Activated CD8-positive, alpha-beta memory T cell treated with anti-CD3 and anti-CD28 coated beads for 36 hours (primary cell): ENCODE data around the gene CST1. TPM values are rescaled to one million over a fixed set of nuclear protein-coding genes. Genes with fewer than 3 reads are reported as not detected.
"Not testable (repeated sequence)": the region's sequence is repeated elsewhere in the genome, so short reads cannot be mapped to it uniquely, and the experiment has no call there.

Experiments used
- CTCF ChIA-PET: fragments of 350-600 bp; sonication (Branson Sonifier 250); formaldehyde crosslinking; loops from one replicate; lab custom pipeline; 2021; ENCODE audit warnings: antibody characterized with exemption; lab: Charles Lee
- POLR2A ChIA-PET: fragments of 350-600 bp; sonication (Branson Sonifier 250); formaldehyde crosslinking; loops from one replicate; lab custom pipeline; 2021; ENCODE audit warnings: antibody characterized with exemption; lab: Charles Lee
- total RNA-seq, 2 experiments: library from RNA; stranded (reverse); gene quantifications; one replicate each; pipeline ENCODE4 v1.2.3, GENCODE V29; 2021

Gene CST1
- total RNA-seq, 2 experiments from 2014 or later, result not detected

GRCh38 chr20:23759306-23759940, 8.7 kb upstream of the CST1 start:
- ChIA-PET POLR2A (no interaction called here), CTCF (no interaction called here)

DNA sequence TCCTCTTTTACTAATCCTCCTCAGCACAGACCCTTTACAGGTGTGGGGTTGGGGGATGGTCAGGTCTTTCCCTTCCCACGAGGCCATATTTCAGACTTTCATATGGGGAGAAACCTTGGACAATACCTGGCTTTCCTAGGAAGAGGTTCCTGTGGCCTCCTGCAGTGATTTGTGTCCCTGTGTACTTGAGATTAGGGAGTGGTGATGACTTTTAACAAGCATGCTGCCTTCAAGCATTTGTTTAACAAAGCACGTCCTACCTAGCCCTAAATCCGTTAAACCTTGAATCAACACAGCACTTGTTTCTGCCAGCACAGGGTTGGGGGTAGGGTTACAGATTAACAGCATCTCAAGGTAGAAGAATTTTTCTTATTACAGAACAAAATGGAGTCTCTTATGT, 6.1 kb upstream of the CST1 start:
- POLR2A ChIA-PET, CTCF ChIA-PET: not testable (repeated sequence)

- POLR2A ChIA-PET, CTCF ChIA-PET: not testable (repeated sequence)
Observed at GRCh38 chr20:23755131-23755611, 4.4 kb upstream of the CST1 start.

DNA sequence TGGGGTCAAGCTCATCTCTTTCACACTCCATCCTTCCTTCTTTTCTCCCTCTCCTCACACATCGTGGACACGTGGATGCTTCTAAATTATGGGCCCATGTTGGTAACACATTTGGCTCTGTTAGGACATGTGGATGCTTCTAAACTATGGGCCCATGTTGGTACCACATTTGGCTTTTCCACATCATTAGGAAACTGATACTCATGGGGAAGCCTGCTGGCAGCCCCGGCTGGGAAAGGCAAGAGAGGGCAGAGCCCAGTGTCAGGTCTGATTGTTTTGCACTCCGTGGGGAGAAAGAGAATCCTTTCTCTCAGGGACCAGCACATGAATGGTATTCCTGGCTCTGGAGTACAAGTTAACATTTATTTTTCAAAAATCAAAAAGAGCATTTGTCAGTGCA, 4.0 kb upstream of the CST1 start:
- CTCF ChIA-PET, result no interaction called here
- POLR2A ChIA-PET, result no interaction called here

DNA sequence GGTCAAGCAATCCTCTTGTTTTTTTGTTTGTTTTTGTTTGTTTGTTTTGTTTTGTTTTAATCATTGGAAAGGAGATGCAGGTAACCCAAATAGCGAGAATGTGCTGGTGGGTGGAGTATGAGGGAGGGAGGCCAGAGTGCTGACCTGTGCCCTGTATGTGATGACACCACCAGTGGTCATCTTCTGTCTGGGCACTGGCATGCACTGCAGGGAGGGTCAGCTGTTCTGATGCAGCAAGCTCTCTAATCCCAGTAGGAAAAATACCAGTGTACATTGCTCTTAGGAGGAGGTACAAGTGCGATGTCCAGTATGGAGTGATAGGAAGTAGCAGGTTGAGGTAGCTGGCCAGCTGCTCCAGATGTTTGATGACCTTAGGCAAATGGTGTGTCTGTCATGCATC, 2.9 kb upstream of the CST1 start:
- CTCF ChIA-PET, result no interaction called here

DNA sequence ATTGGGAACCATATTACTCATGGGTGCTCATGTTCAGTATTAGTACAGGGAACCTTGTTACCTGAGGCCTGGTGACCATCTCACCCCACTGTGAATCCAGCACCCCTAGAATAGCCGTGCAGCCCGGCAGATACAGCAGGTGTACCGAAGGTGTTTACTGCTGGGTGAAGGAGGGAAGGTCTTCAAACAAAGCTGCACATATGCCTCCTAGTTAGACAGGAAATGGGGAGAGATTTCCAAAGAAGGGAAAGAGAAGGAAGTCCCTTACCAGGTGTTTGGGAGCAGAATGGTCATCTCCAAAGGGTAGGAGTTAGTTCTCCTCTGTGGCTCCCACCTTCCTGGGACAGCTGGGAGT, 2.4 kb upstream of the CST1 start:
- CTCF ChIA-PET, result no interaction called here
- POLR2A ChIA-PET, result no interaction called here

More for the DNA sequence above, 2.9 kb upstream of the CST1 start:
- POLR2A ChIA-PET, result no interaction called here

GRCh38 chr20:23752481-23753193, 1.9 kb upstream of the CST1 start:
- CTCF ChIA-PET, result interaction anchor here (0.6 kb wide), 1 partner anchor 245 kb away, joined by 3 read pairs; no protein-coding TSS in a partner anchor
- POLR2A ChIA-PET, result no interaction called here

DNA sequence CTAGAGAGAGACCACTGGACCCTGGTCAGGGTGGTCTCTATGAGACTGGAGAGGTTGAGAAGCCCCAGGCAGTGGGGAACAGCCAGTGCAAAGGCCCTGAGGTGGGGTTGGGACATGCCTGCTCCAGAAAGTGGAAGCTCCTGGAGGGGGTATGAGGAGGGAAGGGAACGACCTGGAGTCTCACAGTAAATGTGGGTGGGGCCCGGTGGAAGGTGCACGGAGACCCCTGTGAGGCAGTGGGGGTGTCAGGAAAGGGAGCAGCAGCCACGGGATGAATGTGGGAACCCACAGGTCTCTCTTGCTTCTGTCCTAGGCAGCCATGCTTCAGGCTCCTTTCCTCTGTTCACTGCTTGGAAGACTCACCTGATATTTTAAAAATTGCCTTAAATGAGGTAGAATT, 1.3 kb upstream of the CST1 start:
- POLR2A ChIA-PET, result no interaction called here
- CTCF ChIA-PET, result interaction anchor here (0.6 kb wide), 1 partner anchor 245 kb away, joined by 3 read pairs; no protein-coding TSS in a partner anchor

GRCh38 chr20:23749746-23750145, 989 bp downstream of the CST1 start:
- CTCF ChIA-PET, result no interaction called here
- POLR2A ChIA-PET, result no interaction called here

DNA sequence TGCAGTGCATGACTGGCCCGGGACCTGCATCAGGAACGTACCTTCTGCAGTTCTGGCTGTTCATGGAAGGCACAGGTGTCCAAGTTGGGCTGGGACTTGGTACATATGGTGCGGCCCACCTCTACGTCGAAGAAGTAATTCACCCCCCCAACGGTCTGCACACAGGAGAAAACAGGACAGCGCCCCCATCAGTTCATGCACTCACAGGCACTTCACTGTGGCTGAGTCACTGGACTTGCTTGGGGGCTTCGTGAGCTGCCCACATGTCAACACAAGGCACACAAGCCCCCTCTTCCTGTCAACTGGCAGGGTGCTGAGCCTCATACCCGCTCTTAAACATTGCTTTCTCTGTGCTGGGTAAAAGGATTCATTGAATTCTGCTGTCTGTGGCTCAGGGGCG, 1.8 kb downstream of the CST1 start:
- CTCF ChIA-PET, POLR2A ChIA-PET: not testable (repeated sequence)

DNA sequence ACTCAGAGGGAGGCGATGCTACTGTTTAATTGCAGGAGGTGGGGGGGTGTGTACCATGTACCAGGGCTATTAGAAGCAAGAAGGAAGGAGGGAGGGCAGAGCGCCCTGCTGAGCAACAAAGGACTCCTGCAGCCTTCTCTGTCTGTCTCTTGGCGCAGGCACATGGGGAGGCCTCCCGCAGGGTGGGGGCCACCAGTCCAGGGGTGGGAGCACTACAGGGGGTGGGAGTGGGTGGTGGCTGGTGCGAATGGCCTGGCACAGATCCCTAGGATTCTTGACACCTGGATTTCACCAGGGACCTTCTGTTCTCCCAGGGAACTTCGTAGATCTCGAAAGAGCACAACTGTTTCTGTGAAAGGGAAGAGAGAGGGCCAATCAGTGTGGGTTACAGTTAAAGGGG, 3.2 kb downstream of the CST1 start:
- POLR2A ChIA-PET, result not testable (repeated sequence)

GRCh38 chr20:23747092-23747491, 3.6 kb downstream of the CST1 start:
- CTCF ChIA-PET, POLR2A ChIA-PET: not testable (repeated sequence)

More for the DNA sequence above, 3.2 kb downstream of the CST1 start:
- CTCF ChIA-PET, result not testable (repeated sequence)

GRCh38 chr20:23746321-23746720, 4.4 kb downstream of the CST1 start:
- ChIA-PET CTCF (no interaction called here), POLR2A (no interaction called here)

GRCh38 chr20:23745247-23745646, 5.5 kb downstream of the CST1 start:
- CTCF ChIA-PET, result no interaction called here
- POLR2A ChIA-PET, result no interaction called here

DNA sequence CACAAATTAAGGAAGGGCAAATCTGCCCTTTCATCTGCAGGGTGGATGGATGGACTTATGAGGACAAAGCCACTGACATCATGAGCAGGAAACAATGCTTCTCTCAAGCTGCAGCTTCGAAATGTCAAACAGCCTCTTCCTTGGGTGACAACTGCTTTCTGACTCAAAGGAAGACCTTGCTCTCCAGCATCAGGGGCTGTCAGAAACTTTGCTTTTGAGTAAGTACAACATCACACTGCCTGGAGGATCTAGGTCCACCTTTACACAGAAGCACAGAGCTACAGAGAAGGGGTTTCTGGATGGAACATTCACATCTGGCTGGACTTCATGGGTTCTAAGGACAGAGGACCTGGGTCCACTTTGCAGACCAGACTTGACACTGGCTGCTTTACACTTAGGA, 5.9 kb downstream of the CST1 start:
- ChIA-PET POLR2A (no interaction called here), CTCF (no interaction called here)

DNA sequence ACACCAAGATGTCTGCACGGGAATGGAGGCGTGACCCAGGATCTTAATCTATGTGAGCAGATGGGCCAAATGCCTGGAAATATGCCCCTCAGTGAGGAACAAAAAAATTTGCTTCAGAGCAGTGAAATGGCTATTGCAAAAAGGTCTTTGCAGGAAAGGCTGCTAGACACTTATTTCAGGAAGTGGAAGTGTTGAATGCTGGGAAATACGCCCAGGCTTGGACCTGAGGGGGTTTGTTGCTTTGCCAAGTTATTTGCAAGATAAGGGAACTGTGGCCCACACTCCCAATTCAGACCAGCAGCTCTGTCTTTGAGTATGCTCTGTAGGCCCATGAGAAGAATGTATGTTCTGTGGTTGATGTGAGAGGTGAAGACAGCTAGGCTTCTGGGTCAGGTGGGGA, 15.3 kb downstream of the CST1 start:
- POLR2A ChIA-PET, CTCF ChIA-PET: not testable (repeated sequence)

GRCh38 chr20:23734949-23735348, 15.8 kb downstream of the CST1 start:
- POLR2A ChIA-PET, CTCF ChIA-PET: not testable (repeated sequence)

- POLR2A ChIA-PET, CTCF ChIA-PET: not testable (repeated sequence)
Observed at GRCh38 chr20:23734440-23734839, 16.3 kb downstream of the CST1 start.

DNA sequence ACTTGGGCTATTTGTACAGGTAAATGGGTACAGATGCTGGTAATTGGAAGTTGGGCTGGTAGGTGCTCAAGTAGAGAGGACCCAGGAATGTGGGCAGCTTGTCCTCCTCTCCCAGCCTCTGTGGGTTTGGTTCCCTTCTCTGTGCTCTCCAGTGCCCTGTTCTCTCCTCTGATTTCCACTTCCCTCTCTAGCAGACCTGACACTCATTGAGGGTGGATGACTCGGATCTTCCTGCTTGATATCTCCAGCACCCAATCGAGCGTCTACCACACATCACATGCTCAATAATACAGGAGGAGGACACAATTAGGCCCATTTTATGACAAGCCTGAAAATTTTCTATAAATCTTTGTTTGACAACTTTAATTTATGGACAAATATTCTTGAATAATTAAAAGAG, 23.7 kb downstream of the CST1 start:
- ChIA-PET POLR2A (no interaction called here), CTCF (no interaction called here)

DNA sequence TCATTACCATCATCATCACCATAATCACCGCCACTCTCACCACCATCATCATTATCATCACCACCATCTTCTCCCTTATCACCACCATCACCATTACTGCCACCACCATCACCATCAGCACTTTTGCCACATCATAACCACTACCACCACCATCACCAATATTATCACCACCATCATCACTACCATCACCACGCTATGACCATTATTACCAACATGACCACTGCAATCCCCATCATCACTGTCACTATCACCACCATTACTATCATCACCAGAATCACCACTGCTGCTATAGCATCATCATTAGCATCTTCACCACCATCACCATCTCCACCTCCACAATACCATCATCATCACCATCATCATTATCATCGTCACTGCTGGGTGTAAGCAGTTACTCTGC, 25.6 kb downstream of the CST1 start:
- POLR2A ChIA-PET, result no interaction called here
- CTCF ChIA-PET, result no interaction called here

DNA sequence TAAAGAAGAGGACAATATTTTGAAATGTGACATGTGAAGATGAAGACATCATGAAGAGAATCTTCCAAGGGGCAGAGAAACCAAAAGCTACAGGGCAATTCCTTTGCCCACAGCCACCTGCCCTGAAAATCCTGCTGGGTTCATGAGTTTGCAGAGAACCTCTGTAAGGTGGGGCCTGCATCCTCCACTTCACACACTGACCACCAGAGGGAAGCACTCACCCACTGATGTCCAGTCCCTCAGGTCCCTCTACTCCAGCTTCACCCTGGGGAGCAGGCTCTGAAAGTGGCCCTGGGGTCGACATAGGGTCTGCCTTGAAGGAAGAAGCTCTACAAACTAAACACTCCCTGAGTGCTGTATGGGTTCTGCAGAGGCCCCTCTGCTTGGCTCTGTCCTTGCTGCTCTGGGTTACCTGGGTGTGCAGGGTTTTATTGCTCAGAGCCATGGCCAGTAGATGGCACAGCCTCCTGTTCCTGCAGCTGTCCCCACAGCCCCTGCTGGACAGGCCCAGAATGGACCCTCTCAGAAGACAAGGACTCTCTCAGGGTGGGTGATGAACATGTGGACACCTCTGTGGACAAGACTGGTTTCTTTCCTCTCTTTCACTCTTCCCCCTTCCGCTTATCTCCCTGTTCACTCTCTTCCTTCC, 27.0 kb downstream of the CST1 start:
- POLR2A ChIA-PET, CTCF ChIA-PET: not testable (repeated sequence)
